ENCODE measurements around the gene NRIP2.
"Not testable (repeated sequence)": the region's sequence is repeated elsewhere in the genome, so short reads cannot be mapped to it uniquely, and the experiment has no call there.

The NRIP2 gene, protein sequence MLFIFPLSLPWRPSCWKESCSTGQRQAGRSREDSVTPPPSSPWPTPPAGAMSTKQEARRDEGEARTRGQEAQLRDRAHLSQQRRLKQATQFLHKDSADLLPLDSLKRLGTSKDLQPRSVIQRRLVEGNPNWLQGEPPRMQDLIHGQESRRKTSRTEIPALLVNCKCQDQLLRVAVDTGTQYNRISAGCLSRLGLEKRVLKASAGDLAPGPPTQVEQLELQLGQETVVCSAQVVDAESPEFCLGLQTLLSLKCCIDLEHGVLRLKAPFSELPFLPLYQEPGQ

DNA sequence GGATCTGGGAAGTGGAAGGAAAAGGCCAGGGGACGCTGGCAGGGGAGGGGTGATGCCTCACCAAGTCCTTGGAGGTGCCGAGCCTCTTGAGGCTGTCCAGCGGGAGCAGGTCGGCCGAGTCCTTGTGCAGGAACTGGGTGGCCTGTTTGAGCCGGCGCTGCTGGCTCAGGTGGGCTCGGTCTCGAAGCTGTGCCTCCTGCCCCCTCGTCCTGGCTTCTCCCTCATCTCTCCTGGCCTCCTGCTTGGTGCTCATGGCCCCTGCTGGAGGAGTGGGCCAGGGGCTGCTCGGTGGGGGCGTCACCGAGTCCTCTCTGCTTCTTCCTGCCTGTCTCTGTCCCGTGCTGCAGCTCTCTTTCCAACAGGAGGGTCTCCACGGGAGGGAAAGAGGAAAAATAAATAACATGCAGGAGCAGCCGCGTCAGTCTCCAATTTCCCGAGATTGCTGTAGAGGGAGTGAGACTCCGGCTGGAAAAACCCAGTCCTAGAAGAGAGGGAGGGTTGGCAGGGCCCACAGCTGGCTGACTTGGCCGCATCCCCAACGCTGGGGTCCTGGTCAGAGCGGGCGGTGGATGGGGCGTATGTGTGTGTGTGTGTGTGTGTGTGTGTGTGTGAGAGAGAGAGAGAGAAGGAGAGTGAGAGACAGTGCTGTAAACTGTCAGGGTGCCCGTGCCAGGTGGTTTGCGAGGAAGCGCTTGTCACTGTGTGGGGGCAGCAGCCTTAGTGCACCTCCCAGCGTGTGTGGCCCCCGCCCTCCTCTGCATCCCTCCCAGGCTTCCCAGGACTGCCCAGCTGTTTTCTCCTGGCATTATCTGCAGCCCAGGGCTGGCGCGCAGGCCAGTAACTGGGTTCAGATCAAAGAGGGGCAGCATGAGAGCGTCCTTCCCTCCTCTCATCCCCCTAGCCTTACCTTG lies at the start of gene NRIP2:
Gene NRIP2, minus strand, starts transcription at position 455 of the 911 bp plus-strand sequence. Its CDS starts 52 bp downstream, at position 403.
- no peak for FAIRE-seq

DNA sequence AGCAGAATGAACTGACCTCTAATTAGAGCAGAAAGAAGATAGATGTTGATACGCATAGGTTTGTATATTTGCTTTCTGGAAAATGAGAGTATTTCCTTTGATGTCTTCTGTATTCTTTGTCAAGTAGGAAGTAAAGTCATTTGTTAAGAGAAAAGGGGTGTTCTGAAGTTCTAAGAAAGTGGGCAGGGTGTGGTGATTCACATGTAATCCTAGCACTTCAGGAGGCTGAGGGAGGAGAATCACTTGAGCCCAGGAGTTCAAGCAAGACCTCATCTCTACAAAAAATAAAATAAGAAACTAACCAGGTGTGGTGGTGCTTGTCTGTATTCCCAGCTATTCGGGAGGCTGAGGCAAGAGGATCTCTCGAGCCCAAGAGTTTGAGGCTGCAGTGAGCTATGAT lies 45.0 kb upstream of the NRIP2 start:
- FAIRE-seq: no peak

DNA sequence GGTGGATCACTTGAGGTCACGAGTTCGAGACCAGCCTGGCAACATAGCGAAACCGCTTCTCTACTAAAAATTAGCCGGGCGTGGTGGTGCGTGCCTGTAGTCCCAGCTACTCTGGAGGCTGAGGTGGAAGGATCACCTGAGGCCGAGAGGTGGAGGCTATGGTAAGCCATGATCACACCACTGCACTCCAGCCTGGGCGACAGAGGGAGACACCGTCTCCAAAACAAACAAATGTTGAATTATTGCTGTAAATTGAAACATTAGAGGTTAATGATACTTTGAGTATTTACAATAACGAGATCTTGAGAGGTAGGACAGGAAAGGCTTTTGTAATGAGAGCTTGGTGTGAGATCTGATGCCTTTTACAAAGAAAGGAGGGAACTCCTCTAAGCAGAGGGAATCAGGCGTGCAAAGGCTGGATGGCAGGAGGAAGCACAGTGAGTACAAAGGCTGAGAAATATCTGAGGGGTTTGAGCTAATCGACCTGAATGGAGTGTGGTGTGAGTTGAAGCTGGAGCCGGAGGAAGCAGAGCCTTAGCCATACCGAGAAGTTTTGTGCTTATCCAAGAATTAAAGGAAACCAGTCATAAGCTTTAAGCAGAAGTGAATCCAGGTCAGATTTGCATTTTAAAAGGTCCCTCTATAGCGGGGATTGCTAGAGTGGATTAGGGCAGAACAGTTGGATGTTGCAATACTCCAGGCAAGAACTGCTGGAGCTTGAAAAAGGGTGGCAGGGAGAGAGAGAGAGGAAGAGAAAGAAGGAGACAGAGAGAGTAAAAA lies 43.3 kb upstream of the NRIP2 start:
- no peak for FAIRE-seq

DNA sequence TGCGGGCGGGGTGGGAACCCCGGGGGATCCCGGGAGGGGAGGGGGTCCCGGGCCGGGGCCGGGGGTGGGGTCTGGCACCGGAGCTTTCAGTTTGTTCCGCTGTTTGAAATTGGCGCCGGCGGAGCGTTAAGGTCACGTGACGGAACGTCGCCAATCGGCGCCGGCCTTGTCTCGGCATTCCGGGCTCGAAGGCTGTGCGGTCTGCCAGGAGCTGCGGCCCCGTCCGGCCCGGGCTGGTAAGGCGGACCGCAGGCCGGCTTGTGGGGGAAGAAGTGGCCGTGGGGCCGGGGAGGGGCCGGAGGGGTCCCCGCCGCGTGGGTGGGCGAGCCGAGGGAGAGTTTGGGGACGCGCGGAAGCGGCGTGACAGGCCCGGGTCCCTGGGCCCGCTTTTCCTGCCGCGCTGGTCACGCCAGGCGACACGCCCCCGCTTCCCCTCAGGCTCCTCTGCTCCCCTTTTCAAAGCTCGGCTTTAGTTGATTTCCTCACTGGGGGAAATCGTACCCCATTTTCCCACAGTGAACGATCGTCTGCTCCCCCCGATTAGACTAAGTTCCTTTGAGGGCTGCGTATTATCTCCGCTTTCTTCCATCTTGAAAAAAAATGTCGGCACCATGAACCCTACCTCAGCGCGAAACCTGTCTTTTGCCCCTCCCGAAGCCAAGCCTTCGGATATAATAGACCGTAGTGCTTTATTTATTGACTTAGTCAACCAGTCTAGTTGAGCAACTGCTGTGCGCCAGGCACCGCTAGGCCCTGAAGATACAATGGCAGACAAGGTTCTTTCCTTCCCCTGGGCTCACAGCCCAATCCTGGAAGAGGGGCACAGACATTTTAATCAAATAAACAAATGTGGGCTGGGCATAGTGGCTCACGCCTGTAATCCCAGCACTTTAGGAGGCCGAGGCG lies 42.5 kb upstream of the NRIP2 start, which contains the start of the genes FOXM1 and RHNO1:
Gene FOXM1, minus strand, starts transcription at position 128 of the 906 bp plus-strand sequence. CDS start 2,696 bp downstream, outside the sequence.
Gene RHNO1, plus strand, starts transcription at position 177 of the 906 bp plus-strand sequence. CDS start 8,144 bp downstream, outside the sequence.
- no peak for FAIRE-seq

DNA sequence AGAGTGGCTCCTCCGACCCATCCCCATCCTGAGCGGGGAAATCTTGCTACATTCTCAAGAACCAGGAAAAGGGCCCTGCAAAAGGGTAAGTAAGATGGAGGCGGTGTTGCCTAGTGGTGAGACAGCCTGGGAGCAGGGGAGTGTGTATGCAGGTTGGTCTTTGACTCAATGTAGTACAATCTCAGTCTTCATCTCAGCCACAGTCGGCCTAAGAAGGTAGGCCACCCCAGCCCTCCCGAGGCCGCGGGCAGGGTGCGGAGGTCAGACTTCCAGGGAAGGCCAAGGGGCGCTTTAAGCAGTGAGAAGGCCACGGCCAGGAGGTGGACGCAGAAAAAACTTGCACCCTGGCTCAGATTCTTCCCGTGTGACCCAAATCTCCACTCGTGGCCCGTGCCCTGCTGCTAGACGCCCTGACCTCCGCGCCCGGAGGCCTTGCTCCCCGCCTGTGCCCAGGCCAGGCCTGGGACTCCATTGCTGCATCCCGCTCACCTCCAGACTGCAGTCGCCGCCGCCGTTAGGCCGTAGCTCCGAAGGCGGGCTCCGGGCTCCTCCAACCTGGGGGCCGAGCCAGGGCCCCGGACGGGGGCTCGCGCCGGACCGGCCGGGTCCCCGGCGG lies 41.7 kb upstream of the NRIP2 start:
- FAIRE-seq: no peak

DNA sequence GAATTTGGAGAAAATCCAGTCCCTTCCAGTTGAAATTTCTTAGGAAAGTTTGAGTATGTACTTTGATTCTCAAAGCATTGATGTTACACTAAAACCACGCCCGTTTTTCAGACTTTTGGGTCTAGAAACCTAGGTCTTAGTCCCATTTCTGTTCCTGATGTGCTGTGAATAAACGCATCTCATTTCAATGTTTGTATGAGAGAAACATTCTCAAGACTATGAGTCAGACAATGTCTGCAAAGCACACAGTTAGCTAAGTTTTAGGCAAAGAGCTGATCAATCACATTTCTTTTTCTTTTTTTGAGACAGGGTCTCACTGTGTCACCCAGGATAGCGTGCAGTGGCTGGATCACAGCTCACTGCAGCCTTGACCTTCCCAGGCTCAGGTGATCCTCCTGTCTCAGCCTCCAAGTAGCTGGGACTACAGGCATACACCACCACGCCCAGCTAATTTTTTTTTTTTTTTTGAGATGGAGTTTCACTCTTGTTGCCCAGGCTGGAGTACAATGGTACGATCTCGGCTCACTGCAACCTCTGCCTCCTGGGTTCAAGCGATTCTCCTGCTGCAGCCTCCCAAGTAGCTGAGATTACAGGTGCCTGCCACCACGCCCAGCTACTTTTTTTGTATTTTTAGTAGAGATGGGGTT lies 34.3 kb upstream of the NRIP2 start:
- FAIRE-seq: not testable (repeated sequence)

DNA sequence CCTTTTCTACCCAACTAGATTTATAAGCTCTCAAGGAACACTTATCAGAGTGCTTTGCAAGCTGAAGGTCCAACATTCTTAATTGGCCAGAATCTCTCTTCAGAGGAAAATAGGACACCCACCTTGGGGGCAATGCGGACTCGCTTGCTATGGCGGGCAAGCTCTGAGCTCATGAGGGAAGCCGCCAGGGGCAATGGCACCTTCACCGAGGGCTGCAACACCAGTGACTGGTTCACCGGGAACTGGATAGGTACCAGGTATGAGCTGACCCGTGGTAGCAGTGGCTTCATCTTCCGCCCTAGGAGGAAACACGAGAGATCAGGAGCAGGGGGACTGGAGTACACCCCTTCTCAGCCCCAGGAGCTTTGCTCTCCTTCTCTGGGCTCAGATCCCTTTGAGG lies 29.4 kb upstream of the NRIP2 start:
- no peak for FAIRE-seq

DNA sequence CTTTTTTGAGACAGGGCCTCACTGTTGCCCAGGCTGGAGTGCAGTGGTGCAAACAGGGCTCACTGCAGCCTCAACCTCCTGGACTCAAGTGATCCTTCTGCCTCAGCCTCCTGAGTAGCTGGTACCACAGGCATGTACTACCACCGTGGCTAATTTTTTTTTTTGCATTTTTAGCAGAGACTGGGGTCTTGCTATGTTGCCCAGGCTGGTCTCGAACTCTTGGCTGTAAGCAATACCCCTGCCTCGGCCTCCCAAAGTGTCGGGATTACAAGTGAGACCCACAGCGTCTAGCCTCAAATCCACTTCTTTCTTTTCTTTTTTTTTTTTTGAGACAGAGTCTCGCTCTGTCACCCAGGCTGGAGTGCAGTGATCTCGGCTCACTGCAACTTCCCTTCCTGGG lies 28.6 kb upstream of the NRIP2 start:
- not testable (repeated sequence) for FAIRE-seq

DNA sequence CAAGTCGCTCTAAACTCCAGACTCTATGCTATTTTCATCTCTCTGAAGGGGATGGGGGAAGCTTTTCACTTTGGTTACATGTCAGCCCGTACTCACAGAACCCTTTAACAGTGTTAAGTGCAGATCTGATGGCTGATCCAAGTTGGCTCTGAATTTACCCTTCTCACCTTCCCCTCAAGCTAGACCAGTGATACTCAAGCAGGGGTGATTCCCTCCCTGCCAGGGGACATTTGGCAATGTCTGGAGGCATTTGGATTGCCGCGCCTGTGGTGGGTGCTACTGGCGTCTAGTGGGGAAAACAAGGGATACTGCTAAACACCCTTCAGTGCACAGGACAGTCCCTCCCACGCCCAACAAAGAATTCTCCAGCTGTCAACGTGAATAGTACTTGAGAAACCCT lies 28.0 kb upstream of the NRIP2 start:
- no peak for FAIRE-seq

DNA sequence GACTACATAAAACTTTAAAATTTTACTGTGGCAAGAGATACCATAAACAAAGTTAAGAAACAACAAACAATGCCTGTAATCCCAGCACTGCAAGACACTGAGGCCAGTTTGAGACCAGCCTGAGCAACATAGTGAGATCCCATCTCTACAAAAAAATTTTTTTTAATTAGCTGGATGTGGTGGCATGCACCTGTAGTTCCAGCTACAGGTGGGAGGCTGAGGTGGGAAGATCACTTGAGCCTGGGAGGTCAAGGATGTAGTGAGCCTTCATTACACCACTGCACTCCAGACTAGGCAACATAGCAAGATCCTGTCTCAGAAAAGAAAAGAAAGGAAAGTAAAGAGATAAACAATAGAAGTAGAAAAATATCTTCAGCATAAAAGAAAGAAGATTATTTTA lies 25.3 kb upstream of the NRIP2 start:
- no peak for FAIRE-seq

DNA sequence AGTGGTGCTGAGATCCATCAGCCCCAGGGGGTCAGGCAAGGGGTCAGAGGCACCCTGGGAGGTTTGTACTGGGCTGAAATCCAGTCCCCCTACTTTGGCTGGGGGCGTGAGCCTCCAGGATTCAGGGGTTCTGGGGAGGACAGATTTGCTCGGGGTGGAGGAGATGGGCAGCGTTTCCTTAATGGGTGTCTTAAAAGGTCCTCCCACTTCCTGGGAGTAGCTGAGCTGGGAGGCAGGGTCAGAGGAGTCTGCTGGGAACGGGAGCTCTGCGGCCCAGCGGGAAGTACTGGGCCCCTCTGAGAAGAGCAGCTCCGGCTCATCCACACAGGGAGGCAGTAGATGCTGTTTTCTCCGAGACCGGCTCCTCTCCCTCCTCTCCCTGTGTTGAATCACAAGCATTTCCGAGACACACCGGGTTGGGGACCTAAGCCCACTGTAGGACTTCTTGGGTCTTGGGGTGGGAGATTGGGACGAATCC lies 24.1 kb upstream of the NRIP2 start:
- no peak for FAIRE-seq

DNA sequence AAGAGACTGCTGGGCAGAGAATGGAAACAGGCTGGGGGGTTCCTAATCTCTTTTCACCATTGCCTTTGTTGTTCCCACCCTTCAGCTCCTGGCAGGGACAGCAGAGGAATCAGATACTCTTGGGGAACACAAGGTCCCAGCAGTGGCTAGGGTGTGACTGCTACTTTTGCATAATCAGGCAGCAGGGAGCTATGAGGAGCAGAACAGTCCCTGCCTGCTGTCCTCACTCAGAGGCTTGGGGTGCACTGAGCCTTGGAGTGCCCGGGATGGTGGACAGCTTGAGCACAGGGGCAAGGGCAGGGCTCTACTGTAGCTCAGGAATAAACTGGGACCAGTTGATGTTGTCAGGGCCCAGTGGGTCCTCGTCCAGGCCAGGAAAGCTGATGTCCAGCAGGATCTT lies 23.5 kb upstream of the NRIP2 start:
- FAIRE-seq: no peak

DNA sequence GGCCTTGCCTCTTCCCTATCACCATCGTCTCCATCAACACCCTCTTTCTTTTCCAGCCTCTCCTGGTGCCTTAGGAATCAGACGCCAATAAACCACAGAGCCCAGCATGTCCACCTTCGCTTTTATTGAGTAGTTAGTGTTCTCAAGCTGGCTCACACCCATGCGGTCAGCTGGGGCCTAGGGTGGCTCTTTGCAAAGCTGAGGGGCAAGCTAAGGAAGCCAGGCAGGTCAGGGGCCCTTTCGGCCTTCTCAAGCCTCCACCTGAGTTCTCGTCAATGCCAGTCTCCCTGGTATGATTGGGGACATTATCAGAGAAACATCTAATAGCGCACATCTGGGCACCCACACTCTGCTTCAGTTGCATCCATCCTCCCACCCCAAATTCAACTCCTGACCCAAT lies 22.7 kb upstream of the NRIP2 start:
- FAIRE-seq: no peak

DNA sequence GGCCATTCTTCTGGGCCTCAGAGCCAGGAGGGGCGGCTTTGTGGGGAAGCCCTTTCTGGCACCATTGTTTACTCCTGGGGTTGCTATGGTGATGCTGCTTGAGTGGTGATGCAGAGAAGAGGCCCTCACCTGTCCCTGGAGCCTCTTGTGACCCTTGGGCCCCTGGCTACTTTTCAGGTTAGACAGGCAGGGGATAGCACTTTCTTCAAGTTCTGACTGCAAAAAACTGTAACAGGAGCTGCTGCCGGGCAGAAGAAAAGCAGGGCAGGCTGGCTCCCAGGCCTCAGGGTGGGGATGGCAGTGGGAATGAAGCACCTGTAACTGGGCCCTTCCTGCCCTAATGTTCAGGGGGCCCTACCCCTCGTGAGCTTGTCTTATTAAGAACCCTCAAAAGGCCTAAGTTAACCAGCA lies 22.2 kb upstream of the NRIP2 start, which contains the start of gene TEX52:
Gene TEX52, minus strand, starts transcription at position 19 of the 411 bp plus-strand sequence. Its CDS starts 13 bp downstream, at position 6.
- no peak for FAIRE-seq

DNA sequence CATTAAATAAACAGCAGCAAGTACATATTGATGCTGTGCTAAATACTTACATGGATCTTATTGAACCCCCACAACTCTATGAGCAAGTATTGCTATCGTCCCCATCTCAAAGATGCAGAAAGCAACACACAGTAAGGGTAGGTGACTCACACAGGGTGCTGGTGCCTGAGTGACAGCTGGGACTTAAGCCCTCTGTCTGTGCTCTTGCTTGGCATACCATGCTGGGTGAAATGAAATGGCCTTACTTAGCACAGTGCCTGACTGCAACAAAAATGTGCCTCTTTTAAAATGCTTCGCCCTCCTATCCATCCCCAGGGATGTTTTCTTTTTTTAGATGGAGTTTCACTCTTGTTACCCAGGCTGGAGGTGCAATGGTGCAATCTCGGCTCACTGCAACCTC lies 21.2 kb upstream of the NRIP2 start:
- no peak for FAIRE-seq

DNA sequence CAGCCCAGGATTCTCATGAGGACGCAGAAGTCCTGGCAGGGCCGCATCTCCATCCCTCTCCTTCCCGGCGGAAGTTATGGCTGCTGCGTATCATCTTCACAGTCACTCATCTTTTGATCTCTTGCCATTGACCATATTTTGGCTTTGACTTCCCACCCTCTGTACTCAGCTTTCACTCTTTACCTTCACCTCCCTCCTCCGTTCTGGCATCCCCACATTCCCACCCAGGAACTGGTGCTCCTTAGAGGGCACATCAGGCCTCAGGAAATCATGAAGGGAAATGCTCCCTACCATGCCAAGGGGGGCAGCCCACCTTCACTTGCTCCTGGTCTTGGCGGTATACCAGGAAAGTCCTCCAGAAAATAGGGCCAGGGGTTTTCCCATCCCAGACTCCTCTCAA lies 20.7 kb upstream of the NRIP2 start:
- FAIRE-seq: no peak

DNA sequence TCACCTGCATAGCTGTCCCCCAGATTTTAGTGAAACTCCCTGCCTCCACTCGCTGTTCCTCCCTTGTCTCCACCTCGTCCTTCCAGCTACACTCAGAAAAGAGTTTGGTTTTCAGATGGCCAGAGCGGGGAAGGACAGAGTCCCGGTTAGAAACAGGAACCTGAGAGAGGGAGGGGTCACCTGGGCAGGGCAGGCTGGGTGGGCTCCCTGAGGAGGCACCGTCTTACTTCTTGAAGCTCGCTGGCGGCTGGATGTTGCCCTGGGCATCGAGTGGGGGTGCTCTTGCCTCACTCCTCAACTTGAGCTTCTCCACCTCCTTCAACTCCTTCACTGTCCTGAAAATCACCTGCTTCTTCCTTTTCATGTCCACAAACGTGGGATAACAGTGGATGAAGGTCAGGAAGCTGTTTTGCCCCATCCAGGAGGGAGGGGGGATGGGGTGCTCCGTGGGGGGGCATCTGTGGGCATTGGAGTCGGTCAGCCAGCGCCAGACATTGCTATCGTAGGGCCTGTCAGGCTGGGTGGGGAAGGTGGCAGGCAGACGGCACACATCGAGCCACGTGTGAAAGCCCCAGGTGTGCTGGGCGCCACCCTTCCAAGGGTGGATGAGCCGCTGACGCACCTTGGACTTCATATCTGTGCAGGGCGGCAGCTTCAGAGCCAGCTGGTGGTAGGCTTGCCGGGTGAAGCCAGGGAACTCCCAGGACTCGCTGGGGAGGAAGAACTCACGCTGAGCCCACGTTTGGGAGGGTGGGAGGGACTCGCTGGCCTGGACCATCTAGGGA lies 20.0 kb upstream of the NRIP2 start:
- FAIRE-seq: no peak

DNA sequence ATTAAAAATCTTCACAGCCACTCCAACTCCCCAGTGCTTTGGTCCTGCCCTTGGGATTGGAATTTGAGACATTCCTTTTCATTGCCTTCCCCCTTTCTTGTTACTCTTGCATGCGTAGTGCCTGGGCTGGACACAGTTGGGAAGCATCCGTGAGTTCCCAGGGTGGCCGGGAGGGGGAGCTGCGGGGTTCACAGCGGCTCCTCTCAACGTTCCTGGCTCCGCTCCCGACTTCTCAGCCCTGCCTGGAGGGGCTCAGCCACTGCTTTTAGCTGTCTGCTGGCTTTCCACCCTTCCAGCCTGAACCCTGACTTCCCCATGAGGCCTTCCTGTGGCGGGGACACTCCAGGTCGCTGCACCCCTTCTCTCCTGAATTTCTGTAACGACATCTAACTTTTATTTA lies 18.8 kb upstream of the NRIP2 start:
- no peak for FAIRE-seq

DNA sequence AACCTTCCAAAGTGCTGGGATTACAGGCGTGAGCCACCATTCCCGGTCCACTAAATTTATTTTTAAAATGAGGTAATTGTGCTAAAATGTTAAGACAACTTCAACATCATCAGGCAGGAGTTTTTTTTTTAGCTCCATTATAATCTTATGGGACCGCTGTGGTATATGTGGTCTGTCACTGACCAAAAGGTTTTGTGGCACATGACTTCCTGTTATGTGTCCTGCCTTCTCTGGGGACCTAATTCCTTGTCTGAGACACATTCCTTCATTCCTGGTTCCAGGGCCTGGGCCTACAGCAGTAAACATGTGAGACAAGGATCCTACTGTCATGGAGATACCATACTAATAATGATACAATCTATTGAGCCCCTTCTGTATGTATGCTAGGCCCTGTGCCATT lies 17.1 kb upstream of the NRIP2 start:
- FAIRE-seq: no peak

DNA sequence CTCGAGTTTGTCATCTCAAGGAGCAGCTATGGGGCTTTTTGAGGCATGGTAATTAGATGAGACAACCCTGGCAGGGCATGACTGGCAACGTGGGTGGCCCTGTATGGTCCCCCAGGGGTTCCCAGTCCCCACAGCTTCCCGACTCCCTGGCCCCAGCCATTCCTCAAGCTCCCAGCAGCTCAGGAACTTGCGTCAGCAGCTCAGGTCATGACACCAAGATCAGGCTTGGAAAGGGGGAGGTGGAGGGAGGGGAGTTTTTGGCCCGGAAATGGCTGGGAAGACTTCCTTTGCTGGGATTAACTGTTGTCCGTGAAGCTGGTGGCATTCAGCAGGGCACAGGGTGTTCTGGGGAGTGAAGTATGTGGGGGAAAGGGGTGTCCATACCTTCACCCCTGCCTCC lies 10.4 kb upstream of the NRIP2 start:
- FAIRE-seq: no peak

Measured in islet of Langerhans (tissue), 1 donor.